ENCODE results near the gene TRAF3IP3. TPM values are rescaled to one million over a fixed set of nuclear protein-coding genes. Genes with fewer than 3 reads are reported as not detected.

Gene TRAF3IP3
- total RNA-seq, 4 donors from 2014 or later = 1.2 to 10.3 (median 1.9) TPM

- peak; percentile 24 for DNase-seq
- Histone ChIP-seq H3K36me3 (no peaks in the 10 kb centered on the region), H3K27me3 (no peaks in the 10 kb centered on the region), H3K4me3 (peak overlapping the region in 3 of 4 donors; percentile 23 to 40 (median 28)), H3K9me3 (no peaks in the 10 kb centered on the region), H3K4me1 (peaks cover 11 to 43% (median 13%) of the 10 kb centered on the region in 3 donors), H3K27ac (peak overlapping the region; percentile 20 to 78 (median 66))
- intact Hi-C loops (cut with DNase I) = no loop called here
- 14 to 24% methylated on average over 12 to 13 of the region's 13 CpGs for WGBS, 2 donors
- no peak for TF ChIP-seq POLR2A (IDR thresholded peaks at IDR 0.05)
- TF ChIP-seq CTCF (IDR thresholded peaks at IDR 0.05) = no peak
Measured at GRCh38 chr1:209769171-209769904, 13.5 kb downstream of the TRAF3IP3 start.

- Histone ChIP-seq H3K9me3 (no peaks in the 10 kb centered on the region), H3K27me3 (no peaks in the 10 kb centered on the region), H3K4me1 (peaks cover 11 to 43% (median 13%) of the 10 kb centered on the region in 3 donors), H3K36me3 (no peaks in the 10 kb centered on the region), H3K27ac (peak overlapping the region; percentile 20 to 78 (median 66)), H3K4me3 (peak overlapping the region in 3 of 4 donors; percentile 23 to 40 (median 28))
- 64 to 71% methylated on average over 6 to 7 of the region's 7 CpGs for WGBS, 2 donors
- intact Hi-C loops (cut with DNase I) = no loop called here
- TF ChIP-seq CTCF (IDR thresholded peaks at IDR 0.05) (no peak), POLR2A (IDR thresholded peaks at IDR 0.05) (no peak)
- no peak for DNase-seq
Measured at GRCh38 chr1:209769971-209770370, 14.1 kb downstream of the TRAF3IP3 start.

- intact Hi-C loops (cut with DNase I) = no loop called here
- Histone ChIP-seq H3K4me1 (peaks cover 11 to 43% (median 13%) of the 10 kb centered on the region in 3 donors), H3K9me3 (no peaks in the 10 kb centered on the region), H3K27ac (no peak overlapping the region), H3K27me3 (no peaks in the 10 kb centered on the region), H3K36me3 (no peaks in the 10 kb centered on the region), H3K4me3 (peak overlapping the region in 2 of 4 donors; percentile 23 to 40)
- DNase-seq = no peak
- no peak for TF ChIP-seq POLR2A (IDR thresholded peaks at IDR 0.05)
- TF ChIP-seq CTCF (IDR thresholded peaks at IDR 0.05) = no peak
- 95 to 97% methylated on average over 17 of the region's 17 CpGs for WGBS, 2 donors
Measured at GRCh38 chr1:209770636-209771415, 15.0 kb downstream of the TRAF3IP3 start.

- WGBS, 2 donors = 41 to 59% methylated on average over 6 of the region's 6 CpGs
- Histone ChIP-seq H3K27ac (no peak overlapping the region), H3K4me1 (peaks cover 11 to 43% (median 13%) of the 10 kb centered on the region in 3 donors), H3K9me3 (no peaks in the 10 kb centered on the region), H3K36me3 (no peaks in the 10 kb centered on the region), H3K27me3 (no peaks in the 10 kb centered on the region), H3K4me3 (no peak overlapping the region)
- intact Hi-C loops (cut with DNase I) = no loop called here
- TF ChIP-seq CTCF (IDR thresholded peaks at IDR 0.05) (no peak), POLR2A (IDR thresholded peaks at IDR 0.05) (no peak)
- DNase-seq = no peak
Measured at GRCh38 chr1:209772126-209772525, 16.3 kb downstream of the TRAF3IP3 start.

- Histone ChIP-seq H3K27ac (no peak overlapping the region), H3K4me3 (no peak overlapping the region), H3K4me1 (peaks cover under 1 to 23% (median 4%) of the 10 kb centered on the region in 3 donors), H3K27me3 (no peaks in the 10 kb centered on the region), H3K9me3 (no peaks in the 10 kb centered on the region), H3K36me3 (peaks cover 0 to 7% (median 0%) of the 10 kb centered on the region in 3 donors)
- no peak for DNase-seq
- TF ChIP-seq CTCF (IDR thresholded peaks at IDR 0.05) = no peak
- no peak for TF ChIP-seq POLR2A (IDR thresholded peaks at IDR 0.05)
- WGBS, 2 donors = 56 to 67% methylated on average over 1 of the region's 1 CpG
- intact Hi-C loops (cut with DNase I) = no loop called here
Measured at GRCh38 chr1:209774592-209774991, 18.7 kb downstream of the TRAF3IP3 start.

Measured in esophagus squamous epithelium (tissue), 5 donors.